GM12878 (cell line): ENCODE measurements around the gene TMEM252. TPM values are rescaled to one million over a fixed set of nuclear protein-coding genes. Genes with fewer than 3 reads are reported as not detected.
A peak's percentile ranks its signal among the peaks of the same experiment; 100 is the strongest.

Source experiments
- ATAC-seq: fragments of 200-7000 bp; cut with Tn5 transposase; 3 replicates; pipeline ENCODE4 v1.9.1; 2020; ENCODE audit warnings: mild to moderate bottlenecking, moderate library complexity
- Bru-seq: library from RNA; stranded (reverse); fragments of 400-500 nt; gene quantifications from one replicate; lab custom pipeline; 2021; lab: Mats Ljungman, UMichigan
- BruChase-seq, 2 experiments: library from RNA; stranded (reverse); fragments of 400-500 nt; gene quantifications; one replicate each; lab custom pipeline; 2021; lab: Mats Ljungman, UMichigan
- BruUV-seq: library from RNA; stranded (reverse); fragments of 400-500 nt; replicated peaks from 2 replicates; lab custom pipeline; 2021; lab: Mats Ljungman, UMichigan
- CTCF ChIA-PET: fragments of 300-600 bp; sonication (Branson Sonifier 250); formaldehyde crosslinking; extraction: SDS; loops from one replicate; lab custom pipeline; 2021; ENCODE audit warnings: inconsistent platforms; lab: Yijun Ruan, JAX
- POLR2A ChIA-PET: fragments of 350-600 bp; formaldehyde crosslinking; extraction: SDS; loops from one replicate; lab custom pipeline; 2021; ENCODE audit warnings: inconsistent platforms; lab: Charles Lee
- RAD21 ChIA-PET: fragments of 300-600 bp; sonication (Branson Sonifier 250); formaldehyde crosslinking; loops from one replicate; lab custom pipeline; 2023; ENCODE audit warnings: antibody characterized with exemption; ENCODE audit not compliant: unreplicated experiment; lab: Charles Lee
- SMC1A ChIA-PET: fragments of 300-600 bp; sonication (Branson Sonifier 250); formaldehyde crosslinking; loops from one replicate; lab custom pipeline; 2023; ENCODE audit not compliant: unreplicated experiment, uncharacterized antibody; lab: Charles Lee
- DNase-seq: peaks from one replicate; pipeline ENCODE4 v3.0.0-alpha.2; 2011; ENCODE audit warnings: low read depth, low spot score
- FAIRE-seq: peaks from 3 replicates; lab custom pipeline; 2011; peaks lifted over from hg19 to GRCh38; lab: Jason Lieb, UNC
- H2AFZ ChIP-seq: 2 replicates; pipeline ENCODE4 v1.6.0; 2011; ENCODE audit warnings: low read depth, low read length, control low read depth; ENCODE audit not compliant: control insufficient read depth
- H3K27ac ChIP-seq: 2 replicates; pipeline ENCODE4 v1.5.1; 2011; ENCODE audit warnings: control low read depth; ENCODE audit not compliant: control insufficient read depth, insufficient read depth
- H3K27me3 ChIP-seq, 2 experiments: replicated peaks in 1 of 2; 2 replicates each; pipeline versions ENCODE4 v1.6.0 to v1.6.1; 2011; ENCODE audit warnings: low read length in 1 of 2; ENCODE audit not compliant: control insufficient read depth in 2 of 2, insufficient read depth in 2 of 2
- H3K36me3 ChIP-seq, 2 experiments: 2 replicates each; pipeline ENCODE4 v1.5.1; 2011; ENCODE audit warnings: low read length in 1 of 2; ENCODE audit not compliant: control insufficient read depth in 2 of 2, insufficient read depth in 2 of 2
- H3K4me1 ChIP-seq: 2 replicates; pipeline ENCODE4 v1.6.1; 2011; ENCODE audit warnings: mild to moderate bottlenecking, low read length, moderate library complexity, mixed read lengths; ENCODE audit not compliant: control insufficient read depth, insufficient read depth
- H3K4me2 ChIP-seq: 2 replicates; pipeline ENCODE4 v1.6.0; 2011; ENCODE audit warnings: control low read depth; ENCODE audit not compliant: control insufficient read depth, insufficient read depth
- H3K4me3 ChIP-seq: fragments of 200-600 bp; sonication (generic); 2 replicates; pipeline ENCODE4 v1.5.1; 2016
- H3K79me2 ChIP-seq: 2 replicates; pipeline ENCODE4 v1.6.0; 2011; ENCODE audit warnings: low read length; ENCODE audit not compliant: control insufficient read depth, insufficient read depth
- H3K9ac ChIP-seq: 2 replicates; pipeline ENCODE4 v1.8.0; 2011; ENCODE audit warnings: low read length, control low read depth, mixed read lengths; ENCODE audit not compliant: control insufficient read depth, insufficient read depth
- H3K9me3 ChIP-seq: replicated peaks from 3 replicates; pipeline ENCODE4 v1.5.1; 2011; ENCODE audit warnings: mild to moderate bottlenecking, low read length; ENCODE audit not compliant: control insufficient read depth, insufficient read depth
- H4K20me1 ChIP-seq: 2 replicates; pipeline ENCODE4 v1.6.0; 2011; ENCODE audit not compliant: control insufficient read depth, insufficient read depth
- BACH1 ChIP-seq: fragments of 450-650 bp; IDR thresholded peaks from 2 replicates; pipeline ENCODE4 v1.6.1; 2017; ENCODE audit warnings: mild to moderate bottlenecking, borderline replicate concordance
- BMI1 ChIP-seq: fragments of 450-650 bp; IDR thresholded peaks from 2 replicates; pipeline ENCODE4 v1.6.1; 2016; ENCODE audit warnings: mild to moderate bottlenecking, moderate library complexity, borderline replicate concordance
- IRF4 ChIP-seq: IDR thresholded peaks from 2 replicates; pipeline ENCODE4 v1.6.1; 2011; ENCODE audit warnings: low read depth, low read length
- KLF5 ChIP-seq: fragments of 450-650 bp; IDR thresholded peaks from 2 replicates; pipeline ENCODE4 v1.6.1; 2014; ENCODE audit warnings: mild to moderate bottlenecking; ENCODE audit not compliant: partially characterized antibody
- NFXL1 ChIP-seq: fragments of 450-650 bp; IDR thresholded peaks from 2 replicates; pipeline ENCODE4 v1.6.1; 2017; ENCODE audit warnings: antibody characterized with exemption, mild to moderate bottlenecking, borderline replicate concordance
- RBBP5 ChIP-seq: fragments of 200-600 bp; sonication (generic); conservative IDR thresholded peaks from 2 replicates; pipeline ENCODE4 v1.6.1; 2016
- SKIL ChIP-seq: fragments of 450-650 bp; IDR thresholded peaks from 2 replicates; pipeline ENCODE4 v1.6.1; 2017; ENCODE audit warnings: mild to moderate bottlenecking, low read depth, inconsistent platforms; ENCODE audit not compliant: poor library complexity, severe bottlenecking
- SRF ChIP-seq, 2 experiments: IDR thresholded peaks; 2 replicates each; pipeline ENCODE4 v1.6.1; 2011; ENCODE audit warnings: low read depth in 2 of 2, low read length in 2 of 2, mild to moderate bottlenecking in 1 of 2, moderate library complexity in 1 of 2
- TCF12 ChIP-seq: IDR thresholded peaks from 2 replicates; pipeline ENCODE4 v1.6.1; 2011; ENCODE audit warnings: low read depth, mild to moderate bottlenecking, low read length
- ZNF384 ChIP-seq: IDR thresholded peaks from 2 replicates; pipeline ENCODE4 v1.6.1; 2012; ENCODE audit warnings: low read depth, mild to moderate bottlenecking, low read length, improper control_type of control experiment, borderline replicate concordance
- WGBS: methylation state at CpG from one replicate; pipeline ENCODE4 v1.1.6; 2016; ENCODE audit warnings: low lambda C conversion rate; ENCODE audit not compliant: insufficient replicate concordance, insufficient coverage; ENCODE audit errors: missing lambda C conversion rate; 5-methylcytosine and 5-hydroxymethylcytosine counted together
- in situ Hi-C: fragments of 300-500 bp; cut with MboI; formaldehyde crosslinking; loops from 9 replicates; pipeline ENCODE4 v1.14.3; 2018; ENCODE audit warnings: mixed read lengths
- intact Hi-C: fragments of 100-400 bp; cut with micrococcal nuclease; formaldehyde crosslinking; loops from one replicate; pipeline ENCODE4 v1.14.2; 2022; ENCODE audit not compliant: unreplicated experiment
- long read RNA-seq, 2 experiments: library from polyadenylated mRNA; unstranded; transcript quantifications; one replicate each; pipeline ENCODE4 v2.0.0, GENCODE V29; 2019 to 2020
- polyA minus RNA-seq, 3 experiments: library from RNA; depleted of rRNA, polyadenylated mRNA; stranded (reverse); fragments of >200 nt; gene quantifications; 2 replicates each; pipeline ENCODE4 v1.2.3, GENCODE V29; 2011
- polyA plus RNA-seq, 11 experiments: library from polyadenylated mRNA; depleted of rRNA in 4 of 11; unstranded in 6 of 11; stranded (reverse) in 5 of 11; fragments of >200 nt; fragmentation: Nextera tagmentation in 4 of 11; fragmentation: Illumina TruSeq in 1 of 11; extraction: Ambion mirVana in 4 of 11; extraction: Trizol in 1 of 11; gene quantifications; 1 replicate in 1 of 11; 2 replicates in 10 of 11; pipeline versions ENCODE4 v1.2.1 to v1.2.3, GENCODE V29; 2011 to 2016; ENCODE audit warnings: inconsistent platforms in 2 of 11, missing spikeins in 2 of 11, low read depth in 1 of 11
- total RNA-seq, 4 experiments: library from RNA; depleted of rRNA in 3 of 4; stranded (reverse); fragments of >200 nt in 3 of 4; fragmentation: Illumina TruSeq in 1 of 4; extraction: Trizol in 1 of 4; gene quantifications; 2 replicates each; pipeline versions ENCODE4 v1.2.1 to v1.2.3, GENCODE V29; 2013 to 2021

Gene TMEM252
- total RNA-seq (2013; cell fraction: nucleolus; rRNA removed): not detected in 2 replicates
- total RNA-seq (2014; rRNA removed) (not detected in 2 replicates), total RNA-seq (2014; rRNA removed; fragmentation: Illumina TruSeq; extraction: Trizol) (not detected in 2 replicates), total RNA-seq (2021) (not detected in 2 replicates), polyA plus RNA-seq (2011; rRNA removed) (not detected in 2 replicates), polyA plus RNA-seq (2014; fragmentation: Illumina TruSeq; extraction: Trizol) (not detected in 2 replicates), polyA plus RNA-seq (2014; fragmentation: Nextera tagmentation; extraction: Ambion mirVana) (not detected), polyA plus RNA-seq (2014; rRNA removed) (not detected in 2 replicates), polyA plus RNA-seq (2016; fragmentation: Nextera tagmentation; extraction: Ambion mirVana) (not detected), polyA minus RNA-seq (2011; rRNA and poly(A)+ RNA removed) (not detected in 2 replicates), Bru-seq, nascent RNA (percentile 13 among the genes with signal in this experiment), BruChase-seq, experiment 1, labeled RNA remaining after a 6-hour chase (not detected), BruChase-seq, experiment 2, labeled RNA remaining after a 2-hour chase (not detected)
- polyA plus RNA-seq (2011; ENCODE audit: low read depth): not detected
- not detected in 2 replicates for polyA plus RNA-seq (2011; cell fraction: cytosol; rRNA removed)
- not detected in 2 replicates for polyA plus RNA-seq (2011; cell fraction: nucleus; rRNA removed)
- polyA plus RNA-seq (2012): not detected in 2 replicates
- not detected in 2 replicates for polyA minus RNA-seq (2011; cell fraction: cytosol; rRNA and poly(A)+ RNA removed)
- not detected in 2 replicates for polyA minus RNA-seq (2011; cell fraction: nucleus; rRNA and poly(A)+ RNA removed)
- long read RNA-seq, experiment 1: 0 reads
- long read RNA-seq, experiment 2: 0 reads

- Histone ChIP-seq H3K27me3 (peaks cover 0 to 2% of the 10 kb centered on the region in 2 experiments; a peak in 2 of 4 replicates), H3K9ac (no peak within 1 kb of the TSS), H3K4me1 (peaks cover 11% of the 10 kb centered on the region), H3K9me3 (no peaks in the 10 kb centered on the region), H3K4me2 (no peak within 1 kb of the TSS), H3K79me2 (no peaks in the 10 kb centered on the region), H4K20me1 (no peaks in the 10 kb centered on the region), H2AFZ (no peak within 1 kb of the TSS), H3K27ac (no peak within 1 kb of the TSS), H3K36me3 (no peaks in the 10 kb centered on the region), H3K4me3 (no peak within 1 kb of the TSS)
- TF ChIP-seq IRF4 (no peak), NFXL1 (no peak), SKIL (no peak), RBBP5 (no peak), BMI1 (no peak), BACH1 (no peak), ZNF384 (no peak), TCF12 (no peak), KLF5 (no peak), SRF (IDR thresholded peaks at IDR 0.05; ENCODE audit: low read depth in 2 of 2, low read length in 2 of 2) (no peak)
- ATAC-seq (no peak), FAIRE-seq (no peak), DNase-seq (no peak)
- WGBS: 33% methylated on average over 8 of the region's 8 CpGs
- SMC1A ChIA-PET: interaction anchor here (0.6 to 1.9 kb wide), 3 partner anchors 19 to 27 kb away, joined by 3 to 8 read pairs (median 3); no protein-coding TSS in a partner anchor
- BruUV-seq: no TSS peak
- intact Hi-C loops: no loop called here
- RAD21 ChIA-PET: no interaction called here
- in situ Hi-C loops: loop anchor here (25.0 kb wide), 1 partner anchor 96 kb away; no protein-coding TSS in a partner anchor
- CTCF ChIA-PET: interaction anchor here (1.0 to 1.8 kb wide), 4 partner anchors 9 to 36 kb away, joined by 3 to 6 read pairs (median 4); no protein-coding TSS in a partner anchor
- POLR2A ChIA-PET: no interaction called here
Measured at GRCh38 chr9:68540712-68541535, at the start of gene TMEM252. TMEM252 (minus strand) TSS chr9:68540883; CDS start chr9:68540814, 69 bp downstream.
